Measurements from ENCODE around the gene KRT79. TPM values are rescaled to one million over a fixed set of nuclear protein-coding genes. Genes with fewer than 3 reads are reported as not detected.

The KRT79 gene
- total RNA-seq, 1 donor from 2014 or later = not detected

DNA sequence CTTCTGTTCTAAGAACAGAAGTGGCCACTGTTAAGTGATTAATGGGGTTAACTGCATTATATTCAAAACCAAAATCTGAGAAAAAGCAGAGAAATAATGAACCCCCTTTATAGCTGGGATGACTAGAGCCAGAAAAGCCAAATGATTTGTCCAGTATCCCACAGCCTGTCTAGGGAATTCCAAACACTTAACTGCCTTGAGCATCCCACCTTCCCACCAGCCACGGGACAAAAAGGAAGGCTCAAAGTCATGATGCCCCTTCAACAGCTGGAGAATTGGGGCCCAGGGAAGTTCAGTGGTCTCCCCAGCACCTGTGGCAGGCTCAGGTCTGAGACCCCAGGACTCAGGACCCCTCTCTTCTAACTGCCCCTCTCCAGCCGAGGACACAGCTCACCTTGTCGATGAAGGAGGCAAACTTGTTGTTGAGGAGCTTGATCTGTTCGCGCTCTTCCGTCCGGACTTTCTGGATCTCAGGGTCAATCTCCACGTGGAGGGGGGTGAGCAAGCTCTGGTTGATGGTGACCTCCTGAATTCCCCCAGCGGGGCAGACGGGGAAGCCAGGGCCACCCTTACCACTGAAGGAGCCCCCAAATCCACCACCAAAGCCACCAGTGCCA is 20.8 kb downstream of the KRT79 start:
- Histone ChIP-seq H3K36me3 (ENCODE audit: control insufficient read depth, insufficient read depth, low read length) (no peaks in the 10 kb centered on the region), H3K27me3 (ENCODE audit: control insufficient read depth, insufficient read depth, low read length) (peaks cover 11% of the 10 kb centered on the region)
- TF ChIP-seq, protein P1, sequence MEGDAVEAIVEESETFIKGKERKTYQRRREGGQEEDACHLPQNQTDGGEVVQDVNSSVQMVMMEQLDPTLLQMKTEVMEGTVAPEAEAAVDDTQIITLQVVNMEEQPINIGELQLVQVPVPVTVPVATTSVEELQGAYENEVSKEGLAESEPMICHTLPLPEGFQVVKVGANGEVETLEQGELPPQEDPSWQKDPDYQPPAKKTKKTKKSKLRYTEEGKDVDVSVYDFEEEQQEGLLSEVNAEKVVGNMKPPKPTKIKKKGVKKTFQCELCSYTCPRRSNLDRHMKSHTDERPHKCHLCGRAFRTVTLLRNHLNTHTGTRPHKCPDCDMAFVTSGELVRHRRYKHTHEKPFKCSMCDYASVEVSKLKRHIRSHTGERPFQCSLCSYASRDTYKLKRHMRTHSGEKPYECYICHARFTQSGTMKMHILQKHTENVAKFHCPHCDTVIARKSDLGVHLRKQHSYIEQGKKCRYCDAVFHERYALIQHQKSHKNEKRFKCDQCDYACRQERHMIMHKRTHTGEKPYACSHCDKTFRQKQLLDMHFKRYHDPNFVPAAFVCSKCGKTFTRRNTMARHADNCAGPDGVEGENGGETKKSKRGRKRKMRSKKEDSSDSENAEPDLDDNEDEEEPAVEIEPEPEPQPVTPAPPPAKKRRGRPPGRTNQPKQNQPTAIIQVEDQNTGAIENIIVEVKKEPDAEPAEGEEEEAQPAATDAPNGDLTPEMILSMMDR (IDR thresholded peaks at IDR 0.05; ENCODE audit: insufficient read depth, low read length, poor library complexity, severe bottlenecking) = no peak

DNA sequence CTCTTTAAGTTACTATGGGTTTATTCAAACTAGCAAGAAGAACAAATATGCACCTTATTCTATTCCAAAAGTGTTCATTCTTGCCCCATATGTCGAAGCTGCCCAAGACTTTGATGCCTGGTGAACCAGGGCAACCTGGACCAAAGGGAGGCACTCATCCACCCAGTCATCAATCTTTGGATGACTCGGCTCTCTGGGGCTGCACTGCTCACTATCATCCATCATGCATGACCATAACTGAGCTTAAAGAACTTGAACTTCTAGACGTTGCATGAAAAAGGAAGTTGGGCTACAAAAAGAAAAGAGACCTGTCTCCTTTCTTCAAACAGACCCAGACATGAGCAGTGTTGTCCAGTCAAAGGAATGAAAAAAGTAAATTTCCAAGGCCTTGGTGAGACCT is 21.4 kb downstream of the KRT79 start:
- H3K27me3 ChIP-seq (ENCODE audit: control insufficient read depth, insufficient read depth, low read length) = peaks cover 9% of the 10 kb centered on the region
- no peaks in the 10 kb centered on the region for H3K36me3 ChIP-seq (ENCODE audit: control insufficient read depth, insufficient read depth, low read length)
- no peak for DNase-seq (ENCODE audit: low read depth)
- TF ChIP-seq, protein P1 (IDR thresholded peaks at IDR 0.05; ENCODE audit: insufficient read depth, low read length, poor library complexity, severe bottlenecking) = no peak
- no peak overlapping the region for H3K4me3 ChIP-seq (ENCODE audit: low read depth, low read length)

More for the DNA sequence above, 20.8 kb downstream of the KRT79 start:
- DNase-seq (ENCODE audit: low read depth) = no peak
- no peak overlapping the region for H3K4me3 ChIP-seq (ENCODE audit: low read depth, low read length)

DNA sequence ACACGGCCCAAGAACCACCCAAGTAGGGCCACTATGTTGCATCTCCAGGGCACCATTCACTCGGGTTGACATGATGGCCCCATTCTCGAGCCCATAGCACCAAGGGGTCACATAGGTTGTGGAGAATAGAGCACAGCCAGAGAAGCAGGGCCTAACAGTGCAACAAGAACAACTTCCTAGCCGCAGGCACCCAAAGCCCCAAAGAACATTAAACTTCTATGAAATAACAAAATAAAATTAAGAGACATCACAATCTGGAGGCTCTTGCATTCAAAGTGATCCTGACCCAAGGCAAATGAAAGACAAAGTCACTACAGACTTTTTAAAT is 22.1 kb downstream of the KRT79 start:
- H3K4me3 ChIP-seq (ENCODE audit: low read depth, low read length) = no peak overlapping the region
- TF ChIP-seq, protein P1 (IDR thresholded peaks at IDR 0.05; ENCODE audit: insufficient read depth, low read length, poor library complexity, severe bottlenecking) = no peak
- H3K27me3 ChIP-seq (ENCODE audit: control insufficient read depth, insufficient read depth, low read length) = peaks cover 9% of the 10 kb centered on the region
- no peaks in the 10 kb centered on the region for H3K36me3 ChIP-seq (ENCODE audit: control insufficient read depth, insufficient read depth, low read length)
- DNase-seq (ENCODE audit: low read depth) = no peak

DNA sequence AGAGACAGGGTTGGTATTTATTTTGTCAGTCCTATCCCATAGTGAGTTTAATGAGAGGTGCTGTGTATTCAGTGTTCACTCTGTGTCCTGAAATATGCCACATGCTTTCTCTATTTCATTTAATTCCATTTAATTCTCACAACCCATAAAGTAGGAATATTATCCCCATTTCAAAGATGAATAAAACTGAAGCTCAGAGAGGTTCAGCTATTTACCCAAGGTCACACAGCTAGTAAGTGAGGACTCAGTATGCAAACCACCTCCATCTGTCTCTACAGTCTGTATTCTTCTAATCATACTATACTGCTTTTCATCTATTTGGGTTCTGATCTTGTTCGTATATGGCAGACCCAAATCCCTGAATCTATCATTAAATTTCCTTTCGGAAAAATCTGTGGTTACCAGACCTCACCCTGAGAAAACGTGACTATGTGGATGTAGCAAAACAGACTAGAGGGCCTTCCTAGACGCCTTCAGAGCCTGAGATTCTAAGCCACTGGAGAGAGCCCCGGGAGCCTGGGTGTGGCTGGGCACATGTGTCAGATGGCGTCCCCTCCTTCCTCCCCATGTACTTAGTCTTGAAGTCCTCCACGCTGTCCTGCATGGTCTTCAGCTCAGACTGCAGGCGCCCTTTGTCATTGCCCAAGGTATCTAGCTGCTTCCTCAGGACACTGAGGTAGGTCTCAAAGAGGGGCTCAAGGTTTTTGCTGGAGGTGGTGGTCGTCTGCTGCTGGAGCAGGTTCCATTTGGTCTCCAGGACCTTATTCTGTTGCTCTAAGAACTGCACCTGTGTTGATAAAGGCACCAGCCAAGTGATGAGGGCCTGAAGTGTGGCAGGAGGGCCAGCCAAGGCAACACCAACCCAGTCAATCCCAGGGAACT is 22.7 kb downstream of the KRT79 start:
- TF ChIP-seq, protein P1 (IDR thresholded peaks at IDR 0.05; ENCODE audit: insufficient read depth, low read length, poor library complexity, severe bottlenecking) = no peak
- DNase-seq (ENCODE audit: low read depth) = no peak
- no peak overlapping the region for H3K4me3 ChIP-seq (ENCODE audit: low read depth, low read length)
- no peaks in the 10 kb centered on the region for H3K36me3 ChIP-seq (ENCODE audit: control insufficient read depth, insufficient read depth, low read length)
- peaks cover 9% of the 10 kb centered on the region for H3K27me3 ChIP-seq (ENCODE audit: control insufficient read depth, insufficient read depth, low read length)

DNA sequence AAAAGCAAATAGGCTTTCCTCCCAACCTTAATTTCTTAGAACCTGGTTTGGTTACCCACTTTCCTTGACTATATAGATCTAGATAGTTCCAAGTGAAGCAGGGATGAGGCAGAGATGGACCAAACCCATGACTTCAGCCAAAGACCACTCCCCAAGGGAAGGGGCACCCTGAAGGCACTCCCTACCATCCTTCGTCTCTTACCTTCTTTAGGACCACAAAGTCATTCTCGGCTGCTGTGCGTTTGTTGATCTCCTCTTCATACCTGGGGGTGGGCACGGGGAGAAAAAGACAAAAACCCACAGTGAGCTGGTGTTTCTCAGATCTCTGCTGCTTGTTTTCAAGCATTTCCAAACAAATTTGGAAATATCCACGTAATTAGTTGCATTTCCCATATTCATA is 23.6 kb downstream of the KRT79 start:
- TF ChIP-seq, protein P1 (IDR thresholded peaks at IDR 0.05; ENCODE audit: insufficient read depth, low read length, poor library complexity, severe bottlenecking) = no peak
- Histone ChIP-seq H3K36me3 (ENCODE audit: control insufficient read depth, insufficient read depth, low read length) (no peaks in the 10 kb centered on the region), H3K27me3 (ENCODE audit: control insufficient read depth, insufficient read depth, low read length) (peaks cover 9% of the 10 kb centered on the region), H3K4me3 (ENCODE audit: low read depth, low read length) (no peak overlapping the region)
- DNase-seq (ENCODE audit: low read depth) = no peak

Data from kidney epithelial cell (primary cell).